SK-N-SH (cell line): ENCODE results near the gene TMEM218. TPM values are rescaled to one million over a fixed set of nuclear protein-coding genes. Genes with fewer than 3 reads are reported as not detected.

Experiments
- CTCF ChIA-PET: fragments of 300-600, 350-600 bp; formaldehyde crosslinking; extraction: SDS; loops from one replicate; lab custom pipeline; 2021; lab: Yijun Ruan, JAX
- POLR2A ChIA-PET: fragments of 350-600 bp; sonication (Branson Sonifier 250); formaldehyde crosslinking; extraction: SDS; loops from one replicate; lab custom pipeline; 2020; ENCODE audit warnings: antibody characterized with exemption, inconsistent platforms; lab: Yijun Ruan, JAX
- DNase-seq: peaks from one replicate; pipeline ENCODE4 v3.0.0; 2012
- H2AFZ ChIP-seq: fragments of 200-600 bp; sonication (generic); 2 replicates; pipeline ENCODE4 v1.8.1; 2016; ENCODE audit warnings: antibody characterized with exemption, mild to moderate bottlenecking, low read depth
- H3F3A ChIP-seq: fragments of 200-600 bp; sonication (generic); replicated peaks from 2 replicates; pipeline ENCODE3; 2016; ENCODE audit warnings: antibody characterized with exemption, mild to moderate bottlenecking; ENCODE audit not compliant: insufficient read depth
- H3K27ac ChIP-seq, 2 experiments: fragments of 200-500 bp in 1 of 2; fragments of 200-600 bp in 1 of 2; sonication (Bioruptor generic) in 1 of 2; sonication (generic), shearing (Covaris generic) in 1 of 2; 2 replicates each; pipeline versions ENCODE4 v1.5.1 to v1.6.1; 2014 to 2016; ENCODE audit warnings: low read depth in 2 of 2, inconsistent platforms in 1 of 2, low read length in 1 of 2, mild to moderate bottlenecking in 1 of 2, mixed read lengths in 1 of 2
- H3K27me3 ChIP-seq: fragments of 200-600 bp; sonication (generic), shearing (Covaris generic); 2 replicates; pipeline ENCODE4 v1.6.1; 2016; ENCODE audit warnings: mixed run types; ENCODE audit not compliant: insufficient read depth
- H3K36me3 ChIP-seq, 2 experiments: fragments of 200-500 bp in 1 of 2; fragments of 200-600 bp in 1 of 2; sonication (Bioruptor generic) in 1 of 2; sonication (generic) in 1 of 2; replicated peaks in 1 of 2; 2 replicates each; pipeline versions ENCODE3 to v1.5.1; 2014 to 2016; ENCODE audit warnings: low read length in 1 of 2, mild to moderate bottlenecking in 1 of 2; ENCODE audit not compliant: insufficient read depth in 2 of 2, control insufficient read depth in 1 of 2
- H3K4me1 ChIP-seq, 2 experiments: fragments of 200-500 bp in 1 of 2; fragments of 200-600 bp in 1 of 2; sonication (Bioruptor generic) in 1 of 2; sonication (generic), shearing (Covaris generic) in 1 of 2; 2 replicates each; pipeline versions ENCODE4 v1.5.1 to v1.6.1; 2014 to 2016; ENCODE audit warnings: low read depth in 1 of 2, low read length in 1 of 2, mixed run types in 1 of 2; ENCODE audit not compliant: insufficient read depth in 2 of 2, control insufficient read depth in 1 of 2
- H3K4me2 ChIP-seq: fragments of 200-600 bp; sonication (generic), shearing (Covaris generic); 2 replicates; pipeline ENCODE4 v1.6.1; 2017; ENCODE audit warnings: mixed run types
- H3K4me3 ChIP-seq, 2 experiments: fragments of 200-500 bp in 1 of 2; fragments of 200-600 bp in 1 of 2; sonication (Bioruptor generic) in 1 of 2; sonication (generic), shearing (Covaris generic) in 1 of 2; 2 replicates each; pipeline versions ENCODE4 v1.5.1 to v1.8.1; 2014 to 2016; ENCODE audit warnings: low read depth in 2 of 2, inconsistent platforms in 1 of 2, low read length in 1 of 2, mild to moderate bottlenecking in 1 of 2, mixed read lengths in 1 of 2, moderate library complexity in 1 of 2
- H3K79me2 ChIP-seq: fragments of 200-600 bp; sonication (generic); 2 replicates; pipeline ENCODE4 v1.8.1; 2017; ENCODE audit warnings: mild to moderate bottlenecking; ENCODE audit not compliant: insufficient read depth
- H3K9ac ChIP-seq: fragments of 200-600 bp; sonication (generic); 2 replicates; pipeline ENCODE4 v1.6.1; 2017; ENCODE audit warnings: mixed run types
- H3K9me2 ChIP-seq: fragments of 200-600 bp; sonication (generic); 2 replicates; pipeline ENCODE4 v1.6.1; 2017; ENCODE audit warnings: mixed run types
- H3K9me3 ChIP-seq: fragments of 200-600 bp; sonication (generic); 2 replicates; pipeline ENCODE4 v1.6.1; 2017; ENCODE audit warnings: mixed run types, mild to moderate bottlenecking, moderate library complexity
- H4K20me1 ChIP-seq: fragments of 200-600 bp; sonication (generic); 2 replicates; pipeline ENCODE4 v1.6.1; 2017; ENCODE audit warnings: mild to moderate bottlenecking, mixed run types; ENCODE audit not compliant: insufficient read depth
- CHD2 ChIP-seq: fragments of 150-350 bp; IDR thresholded peaks from 2 replicates; pipeline ENCODE4 v1.6.1; 2018; ENCODE audit warnings: low read length; ENCODE audit not compliant: partially characterized antibody
- EZH2phosphoT487 ChIP-seq: fragments of 200-600 bp; sonication (generic); IDR thresholded peaks from 2 replicates; pipeline ENCODE4 v1.6.1; 2017; ENCODE audit warnings: low read depth, mixed run types, mild to moderate bottlenecking, antibody characterized with exemption, moderate library complexity, borderline replicate concordance
- GATA2 ChIP-seq: sonication (generic); formaldehyde crosslinking; IDR thresholded peaks from 2 replicates; pipeline ENCODE4 v1.5.0; 2020; ENCODE audit warnings: mild to moderate bottlenecking, missing genetic modification reagents
- IRF3 ChIP-seq: fragments of 150-350 bp; IDR thresholded peaks from 2 replicates; pipeline ENCODE4 v1.6.1; 2016; ENCODE audit warnings: mild to moderate bottlenecking, low read depth, low read length
- MEF2A ChIP-seq: IDR thresholded peaks from 2 replicates; pipeline ENCODE4 v1.4.0; 2012; ENCODE audit warnings: low read depth, borderline replicate concordance
- MXI1 ChIP-seq: IDR thresholded peaks from 2 replicates; pipeline ENCODE4 v1.6.1; 2012; ENCODE audit warnings: mild to moderate bottlenecking, low read depth, low read length, improper control_type of control experiment
- RXRA ChIP-seq: IDR thresholded peaks from 2 replicates; pipeline ENCODE4 v1.4.0; 2012; ENCODE audit warnings: low read depth, mild to moderate bottlenecking, borderline replicate concordance
- WGBS: methylation state at CpG from one replicate; pipeline ENCODE4 v1.1.6; 2017; ENCODE audit warnings: low lambda C conversion rate; 5-methylcytosine and 5-hydroxymethylcytosine counted together
- polyA plus RNA-seq, 3 experiments: library from polyadenylated mRNA; depleted of rRNA; stranded (reverse); fragments of >200 nt; gene quantifications; 2 replicates each; pipeline ENCODE4 v1.2.3, GENCODE V29; 2012
- TF ChIP-seq, protein P1 (sequence below): IDR thresholded peaks from 2 replicates; pipeline ENCODE4 v1.6.1; 2012; ENCODE audit warnings: mild to moderate bottlenecking, low read depth, low read length, moderate library complexity
- TF ChIP-seq, protein P2 (sequence below): IDR thresholded peaks from 2 replicates; pipeline ENCODE4 v1.4.0; 2012; ENCODE audit warnings: low read depth, borderline replicate concordance
- TF ChIP-seq, protein P3 (sequence below): IDR thresholded peaks from 2 replicates; pipeline ENCODE4; 2012

TMEM218 gene
- polyA plus RNA-seq, 1 of the 3 experiments (the other 2 are of a cell fraction) = 36.2 TPM

- H3K27me3 ChIP-seq = no peaks in the 10 kb centered on the region
- no peak overlapping the region for H2AFZ ChIP-seq
- CTCF ChIA-PET = interaction anchor here (1.1 to 8.1 kb wide), 4 partner anchors 11 to 303 kb away, joined by 3 to 44 read pairs (median 6); no protein-coding TSS in a partner anchor
- no peaks in the 10 kb centered on the region for H3K9me2 ChIP-seq
- H3K9me3 ChIP-seq = no peaks in the 10 kb centered on the region
- no peaks in the 10 kb centered on the region for H3K4me1 ChIP-seq
- H3F3A ChIP-seq = no peaks in the 10 kb centered on the region
- H3K27ac ChIP-seq = no peak overlapping the region
- DNase-seq = no peak
- peaks cover 15 to 18% of the 10 kb centered on the region in 2 experiments for H3K36me3 ChIP-seq
- H3K79me2 ChIP-seq = peaks cover 15% of the 10 kb centered on the region; the same call in 1 of the 2 replicates
- WGBS = 94% methylated on average over 7 of the region's 7 CpGs
- no peak overlapping the region for H3K9ac ChIP-seq
- no peak overlapping the region for H3K4me3 ChIP-seq
- H3K4me2 ChIP-seq = no peak overlapping the region
- H4K20me1 ChIP-seq = no peaks in the 10 kb centered on the region
- TF ChIP-seq RXRA = no peak
- no peak for TF ChIP-seq IRF3
- TF ChIP-seq, protein P1, sequence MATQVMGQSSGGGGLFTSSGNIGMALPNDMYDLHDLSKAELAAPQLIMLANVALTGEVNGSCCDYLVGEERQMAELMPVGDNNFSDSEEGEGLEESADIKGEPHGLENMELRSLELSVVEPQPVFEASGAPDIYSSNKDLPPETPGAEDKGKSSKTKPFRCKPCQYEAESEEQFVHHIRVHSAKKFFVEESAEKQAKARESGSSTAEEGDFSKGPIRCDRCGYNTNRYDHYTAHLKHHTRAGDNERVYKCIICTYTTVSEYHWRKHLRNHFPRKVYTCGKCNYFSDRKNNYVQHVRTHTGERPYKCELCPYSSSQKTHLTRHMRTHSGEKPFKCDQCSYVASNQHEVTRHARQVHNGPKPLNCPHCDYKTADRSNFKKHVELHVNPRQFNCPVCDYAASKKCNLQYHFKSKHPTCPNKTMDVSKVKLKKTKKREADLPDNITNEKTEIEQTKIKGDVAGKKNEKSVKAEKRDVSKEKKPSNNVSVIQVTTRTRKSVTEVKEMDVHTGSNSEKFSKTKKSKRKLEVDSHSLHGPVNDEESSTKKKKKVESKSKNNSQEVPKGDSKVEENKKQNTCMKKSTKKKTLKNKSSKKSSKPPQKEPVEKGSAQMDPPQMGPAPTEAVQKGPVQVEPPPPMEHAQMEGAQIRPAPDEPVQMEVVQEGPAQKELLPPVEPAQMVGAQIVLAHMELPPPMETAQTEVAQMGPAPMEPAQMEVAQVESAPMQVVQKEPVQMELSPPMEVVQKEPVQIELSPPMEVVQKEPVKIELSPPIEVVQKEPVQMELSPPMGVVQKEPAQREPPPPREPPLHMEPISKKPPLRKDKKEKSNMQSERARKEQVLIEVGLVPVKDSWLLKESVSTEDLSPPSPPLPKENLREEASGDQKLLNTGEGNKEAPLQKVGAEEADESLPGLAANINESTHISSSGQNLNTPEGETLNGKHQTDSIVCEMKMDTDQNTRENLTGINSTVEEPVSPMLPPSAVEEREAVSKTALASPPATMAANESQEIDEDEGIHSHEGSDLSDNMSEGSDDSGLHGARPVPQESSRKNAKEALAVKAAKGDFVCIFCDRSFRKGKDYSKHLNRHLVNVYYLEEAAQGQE = no peak
- TF ChIP-seq CHD2 = no peak
- no peak for TF ChIP-seq GATA2 (CRISPR knock-in tag)
- TF ChIP-seq MEF2A = no peak
- TF ChIP-seq EZH2phosphoT487 = no peak
- TF ChIP-seq, protein P2, sequence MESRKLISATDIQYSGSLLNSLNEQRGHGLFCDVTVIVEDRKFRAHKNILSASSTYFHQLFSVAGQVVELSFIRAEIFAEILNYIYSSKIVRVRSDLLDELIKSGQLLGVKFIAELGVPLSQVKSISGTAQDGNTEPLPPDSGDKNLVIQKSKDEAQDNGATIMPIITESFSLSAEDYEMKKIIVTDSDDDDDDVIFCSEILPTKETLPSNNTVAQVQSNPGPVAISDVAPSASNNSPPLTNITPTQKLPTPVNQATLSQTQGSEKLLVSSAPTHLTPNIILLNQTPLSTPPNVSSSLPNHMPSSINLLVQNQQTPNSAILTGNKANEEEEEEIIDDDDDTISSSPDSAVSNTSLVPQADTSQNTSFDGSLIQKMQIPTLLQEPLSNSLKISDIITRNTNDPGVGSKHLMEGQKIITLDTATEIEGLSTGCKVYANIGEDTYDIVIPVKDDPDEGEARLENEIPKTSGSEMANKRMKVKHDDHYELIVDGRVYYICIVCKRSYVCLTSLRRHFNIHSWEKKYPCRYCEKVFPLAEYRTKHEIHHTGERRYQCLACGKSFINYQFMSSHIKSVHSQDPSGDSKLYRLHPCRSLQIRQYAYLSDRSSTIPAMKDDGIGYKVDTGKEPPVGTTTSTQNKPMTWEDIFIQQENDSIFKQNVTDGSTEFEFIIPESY = no peak
- TF ChIP-seq, all 33 proteins: peak for 0
- POLR2A ChIA-PET = no interaction called here
Observed at GRCh38 chr11:125102510-125102909, 8.9 kb downstream of the TMEM218 start.

DNA sequence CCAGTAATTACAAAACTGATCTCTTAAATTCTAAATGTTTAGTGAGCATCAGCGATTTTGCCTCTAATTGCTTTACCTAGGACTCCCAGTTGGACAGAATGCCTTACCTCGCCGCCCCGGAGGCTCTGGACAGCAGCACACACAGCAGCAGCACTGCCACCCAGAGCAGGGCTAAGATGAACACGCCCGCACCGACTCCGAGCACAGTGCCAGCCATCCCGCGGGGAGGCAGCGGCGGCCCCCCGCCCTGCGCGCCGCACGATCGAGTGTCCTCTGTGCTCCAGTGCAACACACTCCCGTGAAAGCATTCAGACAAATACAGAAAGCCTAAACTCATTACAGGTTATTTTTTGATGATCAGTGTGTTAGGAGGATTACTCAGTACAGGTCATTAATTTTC lies 9.4 kb downstream of the TMEM218 start:
- DNase-seq = no peak
- no peaks in the 10 kb centered on the region for H3K9me3 ChIP-seq
- 98% methylated on average over 8 of the region's 19 CpGs for WGBS
- no peak overlapping the region for H3K27ac ChIP-seq
- H3K27me3 ChIP-seq = no peaks in the 10 kb centered on the region
- H3K4me2 ChIP-seq = no peak overlapping the region
- no peaks in the 10 kb centered on the region for H3K4me1 ChIP-seq
- POLR2A ChIA-PET = no interaction called here
- peaks cover 15% of the 10 kb centered on the region; the same call in 1 of the 2 replicates for H3K79me2 ChIP-seq
- peaks cover 19 to 23% of the 10 kb centered on the region in 2 experiments for H3K36me3 ChIP-seq
- H2AFZ ChIP-seq = no peak overlapping the region
- H3K9me2 ChIP-seq = no peaks in the 10 kb centered on the region
- H3F3A ChIP-seq = no peaks in the 10 kb centered on the region
- H4K20me1 ChIP-seq = no peaks in the 10 kb centered on the region
- H3K4me3 ChIP-seq = no peak overlapping the region
- CTCF ChIA-PET = interaction anchor here (1.6 to 8.1 kb wide), 3 partner anchors 10 to 304 kb away, joined by 5 to 44 read pairs (median 7); no protein-coding TSS in a partner anchor
- TF ChIP-seq, protein P3, sequence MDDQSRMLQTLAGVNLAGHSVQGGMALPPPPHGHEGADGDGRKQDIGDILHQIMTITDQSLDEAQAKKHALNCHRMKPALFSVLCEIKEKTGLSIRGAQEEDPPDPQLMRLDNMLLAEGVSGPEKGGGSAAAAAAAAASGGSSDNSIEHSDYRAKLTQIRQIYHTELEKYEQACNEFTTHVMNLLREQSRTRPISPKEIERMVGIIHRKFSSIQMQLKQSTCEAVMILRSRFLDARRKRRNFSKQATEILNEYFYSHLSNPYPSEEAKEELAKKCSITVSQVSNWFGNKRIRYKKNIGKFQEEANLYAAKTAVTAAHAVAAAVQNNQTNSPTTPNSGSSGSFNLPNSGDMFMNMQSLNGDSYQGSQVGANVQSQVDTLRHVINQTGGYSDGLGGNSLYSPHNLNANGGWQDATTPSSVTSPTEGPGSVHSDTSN = no peak
- TF ChIP-seq MXI1 = no peak
- TF ChIP-seq, all 33 proteins: peak for 0
- no peak overlapping the region for H3K9ac ChIP-seq
